ENCODE results near the gene BRD1.

Gene BRD1

GRCh38 chr22:49793296-49793695, 34.4 kb downstream of the BRD1 start:
- Histone ChIP-seq H3K4me3 (no peak overlapping the region), H3K27me3 (no peaks in the 10 kb centered on the region), H3K27ac (no peak overlapping the region), H3K9me3 (no peaks in the 10 kb centered on the region), H3K4me1 (peaks cover 0 to 33% (median 24%) of the 10 kb centered on the region in 4 donors), H3K36me3 (peaks cover 67 to 80% (median 70%) of the 10 kb centered on the region in 3 donors)
- DNase-seq = no peak
- no peak for TF ChIP-seq CTCF (IDR thresholded peaks at IDR 0.05)
- intact Hi-C loops (cut with DNase I; ENCODE audit: low total_unique reads) = no loop called here

- intact Hi-C loops (cut with DNase I; ENCODE audit: low total_unique reads) = no loop called here
- no peak overlapping the region for H3K4me3 ChIP-seq
- H3K36me3 ChIP-seq = peaks cover 64 to 78% (median 65%) of the 10 kb centered on the region in 3 donors
- no peak for TF ChIP-seq CTCF (IDR thresholded peaks at IDR 0.05)
- no peak overlapping the region for H3K27ac ChIP-seq
- no peaks in the 10 kb centered on the region for H3K9me3 ChIP-seq
- no peaks in the 10 kb centered on the region for H3K27me3 ChIP-seq
- peaks cover 0 to 36% (median 25%) of the 10 kb centered on the region in 4 donors for H3K4me1 ChIP-seq
- no peak for DNase-seq
These were observed 35.6 kb downstream of the BRD1 start for GRCh38 chr22:49792107-49792506.

GRCh38 chr22:49791682-49792081, 36.0 kb downstream of the BRD1 start:
- no peaks in the 10 kb centered on the region for H3K27me3 ChIP-seq
- no peak for TF ChIP-seq CTCF (IDR thresholded peaks at IDR 0.05)
- no peak overlapping the region for H3K27ac ChIP-seq
- H3K4me3 ChIP-seq = no peak overlapping the region
- peaks cover 0 to 36% (median 25%) of the 10 kb centered on the region in 4 donors for H3K4me1 ChIP-seq
- intact Hi-C loops (cut with DNase I; ENCODE audit: low total_unique reads) = no loop called here
- H3K9me3 ChIP-seq = no peaks in the 10 kb centered on the region
- no peak for DNase-seq
- H3K36me3 ChIP-seq = peaks cover 64 to 78% (median 65%) of the 10 kb centered on the region in 3 donors

- no peak overlapping the region for H3K4me3 ChIP-seq
- intact Hi-C loops (cut with DNase I; ENCODE audit: low total_unique reads) = no loop called here
- peaks cover 0 to 36% (median 25%) of the 10 kb centered on the region in 4 donors for H3K4me1 ChIP-seq
- H3K27me3 ChIP-seq = no peaks in the 10 kb centered on the region
- DNase-seq = no peak
- no peaks in the 10 kb centered on the region for H3K9me3 ChIP-seq
- no peak overlapping the region for H3K27ac ChIP-seq
- H3K36me3 ChIP-seq = peaks cover 61 to 78% (median 66%) of the 10 kb centered on the region in 3 donors
- no peak for TF ChIP-seq CTCF (IDR thresholded peaks at IDR 0.05)
These were observed 36.8 kb downstream of the BRD1 start for GRCh38 chr22:49790912-49791311.

- Histone ChIP-seq H3K9me3 (no peaks in the 10 kb centered on the region), H3K36me3 (peaks cover 50 to 80% (median 66%) of the 10 kb centered on the region in 3 donors), H3K27me3 (no peaks in the 10 kb centered on the region), H3K4me3 (no peak overlapping the region), H3K4me1 (peaks cover 0 to 36% (median 25%) of the 10 kb centered on the region in 4 donors), H3K27ac (peak overlapping the region; percentile 23 to 55)
- DNase-seq = peak in 1 of 2 donors; percentile 57
- no peak for TF ChIP-seq CTCF (IDR thresholded peaks at IDR 0.05)
- intact Hi-C loops (cut with DNase I; ENCODE audit: low total_unique reads) = no loop called here
These were observed 38.2 kb downstream of the BRD1 start for GRCh38 chr22:49789289-49790141.
